HG03457 (cell line): ENCODE measurements around the gene HEG1.

ENCODE experiments used
- ATAC-seq: cut with Tn5 transposase; IDR thresholded peaks from one replicate; pipeline ENCODE4 v1.9.1; 2021; ENCODE audit warnings: moderate number of reproducible peaks; ENCODE audit not compliant: unreplicated experiment

Gene HEG1

DNA sequence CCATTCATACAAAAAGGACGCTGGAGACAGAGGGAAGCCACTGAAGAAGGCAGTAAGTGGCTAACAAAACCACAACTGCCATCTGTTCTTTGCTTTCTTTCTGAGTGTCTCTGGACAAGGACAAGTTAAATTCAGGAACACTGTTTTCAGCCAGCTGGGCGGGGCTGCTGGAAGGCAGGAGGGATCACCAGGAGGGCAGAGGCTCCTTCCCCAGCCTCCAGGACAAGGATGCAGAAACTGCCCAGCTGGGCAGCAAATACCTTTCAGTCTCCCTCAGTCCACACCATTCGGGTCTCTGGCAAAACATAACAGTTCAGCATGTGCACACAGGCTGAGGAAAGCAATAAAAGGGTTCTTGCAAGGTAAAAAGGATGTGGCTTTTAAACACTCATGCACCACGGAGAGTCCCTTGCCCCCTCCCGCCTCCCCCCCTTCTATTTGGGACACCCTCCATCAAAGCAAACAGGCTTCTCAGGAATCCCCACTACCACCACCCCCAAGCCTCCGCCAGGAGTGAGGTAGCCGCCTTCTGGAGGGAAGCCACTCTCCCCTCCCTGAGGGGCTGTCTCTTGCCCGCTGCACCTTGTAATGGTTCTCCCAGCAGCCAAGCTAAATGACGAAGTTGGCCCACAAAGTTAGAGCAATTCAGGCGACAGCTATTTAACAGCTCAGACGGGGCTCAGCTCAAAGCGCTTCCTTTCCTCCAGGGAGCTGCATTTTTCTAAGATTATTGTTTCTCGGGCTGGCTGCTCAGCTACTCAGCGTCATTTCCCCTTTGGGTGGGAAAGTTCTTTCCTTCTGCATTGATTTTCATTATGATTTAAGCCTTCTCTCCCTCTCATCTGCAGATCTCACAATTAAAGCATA is 3.8 kb downstream of the HEG1 start:
- ATAC-seq: no peak

DNA sequence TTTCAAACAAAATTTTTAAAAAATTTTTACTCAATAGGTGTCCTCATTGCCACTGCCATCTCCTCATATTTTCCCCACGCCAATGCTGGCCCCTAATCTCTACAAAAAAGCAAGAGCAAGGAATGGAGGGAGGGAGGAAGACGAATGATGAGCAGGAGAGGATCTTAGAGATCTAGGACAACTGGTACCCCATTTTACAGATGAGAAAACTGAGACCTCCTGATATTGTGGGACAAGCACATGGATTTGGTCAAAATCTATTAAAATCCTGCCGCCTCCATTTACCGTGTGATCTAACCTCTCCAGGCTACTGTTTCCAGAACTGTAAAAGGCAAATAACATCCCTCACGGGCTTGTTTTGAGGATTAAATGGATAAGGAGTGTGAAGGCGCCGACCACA is 4.6 kb downstream of the HEG1 start:
- no peak for ATAC-seq

DNA sequence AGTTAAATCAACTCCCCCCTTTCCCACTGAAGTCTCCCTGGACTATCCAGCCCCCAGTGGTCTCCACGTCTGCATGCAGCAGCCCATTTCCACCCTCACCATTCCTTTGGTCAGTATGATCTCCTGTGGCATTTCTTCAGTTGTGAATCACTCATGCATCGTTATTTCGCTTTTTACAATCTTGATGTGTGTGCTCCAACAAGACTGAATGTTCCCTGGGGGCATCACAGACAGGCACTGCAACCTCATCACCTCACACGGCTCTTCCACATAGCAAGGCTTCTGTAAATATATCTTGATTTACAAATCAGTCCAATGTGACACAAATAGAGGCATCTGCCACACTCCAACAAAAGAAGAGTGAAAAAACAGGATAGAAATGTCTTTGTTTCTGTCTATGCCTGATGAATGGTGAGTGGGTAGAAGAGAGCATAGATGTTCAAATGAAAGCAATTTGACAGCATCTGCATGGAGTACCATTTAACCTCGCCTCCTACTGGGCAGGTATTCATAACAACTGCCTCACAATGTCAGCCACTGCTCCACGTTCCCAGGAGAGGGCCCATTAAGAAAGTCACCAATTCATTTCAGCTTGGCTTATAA is 5.2 kb downstream of the HEG1 start:
- ATAC-seq: no peak

DNA sequence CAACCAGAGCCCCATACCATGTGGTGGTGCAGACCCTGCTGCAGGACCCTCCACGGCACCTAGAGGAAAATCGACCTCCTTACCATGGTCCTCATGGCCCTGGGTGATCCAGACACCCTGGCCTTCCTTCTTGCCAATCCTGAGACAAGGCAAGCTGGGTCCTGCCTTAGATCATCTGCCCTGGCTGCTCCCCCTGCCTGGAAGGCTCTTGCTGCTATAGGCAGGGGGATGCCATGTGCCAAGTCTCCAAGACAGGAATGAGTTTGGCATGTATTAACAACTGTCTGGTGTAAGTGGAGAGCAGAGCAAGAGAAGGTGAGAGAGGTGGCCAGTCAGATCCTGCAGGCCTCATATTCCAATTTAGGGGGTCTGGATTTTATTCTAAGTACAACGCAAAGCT is 7.5 kb downstream of the HEG1 start:
- ATAC-seq: no peak

DNA sequence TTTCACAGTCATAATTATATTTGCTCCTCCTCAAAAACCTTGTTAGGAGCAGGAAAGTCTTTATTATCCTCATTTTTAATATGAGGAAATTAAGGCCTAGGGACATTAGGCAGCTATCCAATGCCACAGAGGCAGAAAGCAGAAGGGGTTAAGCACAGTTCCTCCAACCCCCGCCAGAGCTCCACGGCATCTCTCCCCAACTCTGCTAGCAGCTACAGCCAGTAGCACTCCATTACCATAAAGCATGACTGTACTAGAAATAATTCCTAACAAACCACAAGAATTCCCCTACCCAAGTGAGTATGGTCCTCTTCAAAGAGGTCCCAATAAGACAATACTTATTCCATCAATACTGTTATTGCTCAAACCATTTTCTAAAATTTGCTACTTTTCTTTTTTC is 9.8 kb downstream of the HEG1 start:
- ATAC-seq: no peak

DNA sequence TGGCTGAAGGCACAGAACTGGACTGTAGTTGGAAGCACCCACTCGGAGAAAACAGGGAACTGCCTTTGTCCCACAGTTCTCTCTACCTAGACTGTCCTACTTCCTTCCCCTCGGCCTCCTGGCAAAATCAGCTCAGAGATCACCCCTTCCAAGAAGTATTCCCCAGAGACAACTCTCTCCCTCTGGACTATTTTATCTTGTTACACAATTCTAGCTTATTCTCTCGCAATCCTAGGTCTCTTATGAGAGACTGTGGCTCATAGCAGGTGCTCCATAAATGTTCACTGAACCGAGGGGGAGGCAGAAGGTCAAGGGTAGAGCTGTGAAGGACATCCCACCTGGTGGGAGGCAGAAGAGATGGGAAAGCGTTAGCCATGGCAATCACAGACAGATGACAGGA is 10.6 kb downstream of the HEG1 start:
- no peak for ATAC-seq

DNA sequence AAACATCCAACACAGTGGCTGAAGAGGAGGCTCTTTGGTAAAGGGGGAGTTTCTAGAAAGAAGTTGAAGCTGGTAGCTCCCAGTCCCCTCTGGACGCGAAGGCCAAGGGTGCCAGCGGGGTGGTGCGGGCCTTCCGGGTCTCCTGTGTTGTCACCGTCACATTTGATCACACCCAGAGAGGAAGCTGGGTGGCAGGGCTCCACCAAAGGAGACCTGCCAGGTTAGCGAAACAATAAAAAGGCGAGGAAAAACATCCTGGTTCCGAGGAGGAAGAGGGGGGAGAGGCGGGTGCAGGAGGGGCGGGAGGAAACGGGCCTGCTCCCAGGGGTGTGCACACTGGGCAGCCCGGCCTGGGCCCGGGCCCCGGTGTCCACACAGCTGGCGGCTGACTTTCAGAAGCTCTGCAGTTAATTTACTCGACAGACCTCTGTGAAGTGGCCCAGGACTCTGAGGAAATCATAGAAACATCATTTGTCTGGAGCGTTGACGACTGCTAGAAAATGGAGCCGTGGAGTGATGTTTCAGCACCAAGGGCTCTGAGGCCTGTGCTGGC is 12.1 kb downstream of the HEG1 start:
- ATAC-seq: no peak

DNA sequence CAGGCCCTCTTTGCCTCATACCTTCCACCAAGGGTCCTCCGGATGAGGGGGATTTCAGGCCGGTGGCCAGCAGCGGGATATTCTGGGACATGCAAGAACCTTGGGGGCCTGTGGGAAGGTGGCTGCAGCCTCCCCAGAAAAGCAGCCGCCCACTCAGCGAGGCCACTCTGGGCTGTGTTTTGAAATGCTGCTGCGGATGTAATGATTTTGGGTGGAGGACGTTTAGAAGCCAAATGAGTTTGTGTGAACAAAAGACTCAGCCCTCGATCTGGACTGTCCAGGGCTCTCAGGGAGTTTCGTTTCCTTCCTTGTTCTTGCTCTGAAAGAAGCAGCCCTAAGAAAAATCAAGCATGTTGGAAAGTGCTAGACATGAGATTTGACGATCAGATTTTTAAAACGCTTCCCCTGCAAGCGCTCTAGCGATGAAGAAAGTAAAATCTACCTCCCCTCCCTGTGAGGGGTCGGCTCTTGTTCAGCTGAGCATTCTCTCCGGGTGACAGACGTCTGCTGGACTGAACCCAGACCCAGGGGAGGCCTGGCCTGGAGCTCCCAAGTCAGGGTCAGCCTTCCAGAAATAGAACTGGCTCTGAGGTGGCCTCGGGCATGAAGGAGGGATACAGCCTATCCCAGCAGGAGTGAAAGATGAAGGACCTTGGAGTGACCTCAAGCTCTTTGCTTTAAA is 12.9 kb downstream of the HEG1 start:
- no peak for ATAC-seq

DNA sequence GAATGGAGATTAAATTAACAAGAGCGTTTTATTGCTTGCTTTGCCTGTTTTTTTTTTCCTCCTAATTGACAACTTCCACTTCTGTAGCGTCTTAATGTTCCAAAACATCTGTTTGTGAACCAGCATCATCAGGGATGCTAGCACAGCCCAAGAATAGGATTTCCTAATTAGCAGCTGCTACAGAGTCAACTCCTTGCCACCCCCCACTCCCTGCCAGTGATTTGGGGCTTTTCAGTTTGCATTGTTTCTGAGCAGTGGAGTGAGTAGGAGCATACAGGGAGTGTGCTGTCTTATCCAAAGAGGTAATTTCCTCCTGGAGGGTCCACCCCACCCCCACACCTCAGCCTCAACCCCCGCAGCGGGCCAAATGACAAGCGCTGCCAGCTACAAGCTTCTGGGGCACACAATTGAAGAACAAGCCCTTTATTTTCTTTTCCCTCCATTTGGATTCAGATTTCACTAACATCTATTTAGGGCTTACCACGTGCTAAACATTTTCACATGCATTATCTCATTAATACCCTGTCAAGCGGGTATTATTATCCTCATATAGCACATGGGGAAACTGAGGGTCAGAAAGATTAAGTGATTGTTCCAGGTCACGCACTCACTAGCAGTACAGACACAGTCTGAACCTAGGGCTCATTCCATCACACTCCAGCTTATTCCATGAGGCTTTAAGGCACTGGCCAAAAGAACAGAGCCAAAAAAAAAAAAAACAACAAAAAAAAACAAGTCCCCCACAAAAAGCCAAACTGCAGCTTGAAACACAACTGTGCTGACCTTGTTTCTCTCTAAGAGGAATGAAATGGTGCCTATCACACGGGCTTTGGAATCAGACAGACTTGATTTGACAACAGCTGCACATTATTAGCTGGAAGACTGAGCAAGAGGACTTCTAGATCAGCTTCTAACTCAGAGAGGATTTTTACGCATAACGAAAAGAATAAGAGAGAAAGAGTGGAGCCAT is 16.4 kb downstream of the HEG1 start:
- no peak for ATAC-seq

DNA sequence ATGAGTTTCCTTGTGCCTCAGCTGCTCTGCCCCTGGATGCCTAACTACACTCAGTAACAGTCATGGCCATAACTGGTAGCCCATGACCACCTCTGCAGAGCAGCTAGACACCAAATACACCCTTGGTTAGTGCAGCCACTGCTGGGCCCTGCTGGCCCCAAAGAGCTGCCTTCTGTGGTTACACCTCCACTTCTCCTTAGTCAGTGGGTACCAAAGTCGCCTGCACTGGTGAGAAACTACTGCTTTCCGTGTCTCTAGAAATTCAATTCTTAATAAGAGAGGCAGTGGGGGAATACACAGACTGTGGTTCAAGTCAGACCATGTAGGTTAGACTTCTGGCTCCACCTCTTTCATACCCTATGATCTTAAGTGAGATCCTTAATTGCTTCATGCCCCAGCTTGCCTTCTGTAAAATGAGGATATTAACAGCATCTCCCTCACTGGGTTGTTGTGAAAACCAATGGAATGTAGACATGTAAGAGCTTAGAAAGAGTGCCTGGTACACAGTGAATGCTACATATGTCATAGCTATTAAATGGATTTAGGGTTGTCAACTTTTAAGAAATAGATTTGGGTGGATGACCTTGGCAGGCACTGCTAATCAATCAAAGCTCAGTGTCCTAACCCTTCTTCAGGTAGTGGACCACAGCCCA is 18.2 kb downstream of the HEG1 start:
- ATAC-seq: no peak

DNA sequence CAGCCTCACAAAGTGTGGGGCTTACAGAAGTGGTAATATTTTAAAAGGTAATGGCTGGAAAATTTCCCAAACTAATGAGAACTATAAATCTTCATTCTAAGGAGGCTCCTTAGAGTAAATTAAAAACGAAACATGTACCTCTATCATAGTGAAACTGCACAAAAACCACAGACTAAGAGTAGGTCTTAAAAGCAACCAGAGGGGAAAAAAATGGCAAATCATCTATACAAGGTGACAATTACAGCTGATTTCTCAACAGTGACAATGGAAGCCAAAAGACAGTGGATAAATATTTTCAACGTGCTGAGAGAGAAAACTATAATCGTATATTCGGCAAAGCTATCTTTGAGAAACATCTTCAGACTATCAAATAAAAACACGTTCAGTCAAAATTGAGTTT is 20.6 kb downstream of the HEG1 start:
- no peak for ATAC-seq

DNA sequence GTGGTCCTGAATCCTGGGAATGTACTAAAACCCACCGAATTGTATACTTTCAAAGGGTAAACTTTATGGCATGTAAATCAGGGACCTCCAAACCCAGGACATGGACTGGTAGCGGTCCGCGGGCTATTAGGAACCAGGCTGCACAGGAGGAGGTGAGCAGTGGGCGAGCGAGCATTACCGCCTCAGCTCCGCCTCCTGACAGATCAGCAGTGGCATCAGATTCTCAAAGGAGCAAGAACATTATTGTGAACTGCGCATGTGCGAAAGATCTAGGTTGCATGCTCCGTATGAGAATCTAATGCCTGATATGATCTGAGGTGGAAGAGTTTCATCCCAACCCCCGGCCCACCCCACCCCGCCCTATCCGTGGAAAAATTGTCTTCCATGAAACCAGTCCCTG is 22.2 kb downstream of the HEG1 start:
- ATAC-seq: no peak

DNA sequence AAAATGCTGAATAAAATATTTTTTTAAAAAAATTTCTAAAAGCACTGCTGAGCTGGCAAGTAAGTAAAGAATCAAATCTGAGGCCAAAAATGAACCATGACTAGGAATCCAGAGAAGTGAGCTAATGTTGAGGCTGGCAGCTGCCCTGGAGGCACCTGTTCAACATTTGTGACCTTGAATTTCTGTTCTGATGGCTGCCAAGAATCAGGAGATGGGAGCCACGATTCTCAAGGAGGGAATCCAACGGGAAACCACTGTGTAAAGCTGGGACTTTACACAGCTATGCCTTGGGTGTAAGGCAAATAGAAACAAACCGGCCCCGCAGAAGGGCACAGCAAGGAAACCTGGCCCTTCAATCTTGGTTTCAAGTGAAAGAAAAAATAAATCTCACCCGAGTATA is 22.7 kb downstream of the HEG1 start:
- ATAC-seq: no peak

DNA sequence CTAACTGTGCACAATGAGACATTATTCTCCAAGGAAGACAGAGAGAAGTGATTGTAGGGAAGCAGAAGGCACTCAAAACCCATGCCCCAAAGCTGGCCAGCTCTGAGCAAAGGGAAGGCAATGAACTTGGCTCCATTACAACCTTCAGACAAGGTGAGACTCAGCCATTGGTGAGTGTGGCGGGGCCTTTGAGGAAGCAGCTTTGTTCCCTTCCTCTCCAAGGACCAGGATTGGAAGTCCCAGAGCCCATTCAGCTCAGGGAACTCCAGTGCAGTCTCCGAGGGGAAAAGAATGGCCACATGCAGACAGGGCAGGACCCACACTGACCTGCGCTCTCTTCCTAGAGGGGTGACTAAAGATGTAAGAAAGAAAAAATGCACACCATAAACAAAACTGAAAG is 23.1 kb downstream of the HEG1 start:
- ATAC-seq: no peak

DNA sequence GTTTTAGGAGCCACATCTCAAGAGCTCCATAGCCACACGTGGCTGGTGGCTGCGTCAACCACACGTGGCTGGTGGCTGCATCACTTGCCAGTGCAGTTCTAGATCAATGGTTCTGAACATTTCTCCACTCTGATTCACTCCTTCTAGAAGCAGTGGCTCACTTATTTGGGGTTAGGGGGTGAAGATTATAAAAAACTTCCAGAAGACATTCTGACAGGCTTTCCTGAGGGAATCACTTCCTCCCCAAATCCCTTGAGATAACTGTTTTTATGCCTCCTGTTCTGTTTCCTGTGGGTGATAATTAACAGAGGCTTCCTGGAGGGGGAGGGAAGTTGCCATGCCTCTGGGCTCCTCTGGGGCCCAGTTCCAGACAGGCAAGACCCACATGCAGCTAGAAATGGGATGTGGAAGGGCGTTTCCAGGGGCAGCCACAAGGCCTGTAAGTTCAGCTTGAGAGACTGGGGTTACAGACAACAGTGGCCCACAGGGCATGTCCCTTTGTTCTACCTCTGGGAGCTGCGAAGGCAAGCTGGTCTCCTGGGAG is 23.6 kb downstream of the HEG1 start:
- no peak for ATAC-seq

DNA sequence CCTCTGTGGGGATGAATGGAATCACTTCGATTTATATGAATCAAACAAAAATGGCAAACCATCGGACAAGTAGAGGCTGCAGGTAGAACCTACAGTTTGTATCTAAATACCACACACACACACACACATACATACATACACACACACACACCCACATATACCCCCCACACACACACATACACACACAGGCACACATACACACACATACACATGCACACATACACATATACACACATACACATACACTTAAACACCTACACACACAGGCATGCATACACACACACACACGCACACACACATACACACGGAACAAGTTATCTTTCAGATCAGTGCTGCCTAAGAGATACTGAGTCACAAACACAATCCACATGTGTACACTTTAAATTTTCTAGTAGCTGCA is 24.3 kb downstream of the HEG1 start:
- no peak for ATAC-seq

DNA sequence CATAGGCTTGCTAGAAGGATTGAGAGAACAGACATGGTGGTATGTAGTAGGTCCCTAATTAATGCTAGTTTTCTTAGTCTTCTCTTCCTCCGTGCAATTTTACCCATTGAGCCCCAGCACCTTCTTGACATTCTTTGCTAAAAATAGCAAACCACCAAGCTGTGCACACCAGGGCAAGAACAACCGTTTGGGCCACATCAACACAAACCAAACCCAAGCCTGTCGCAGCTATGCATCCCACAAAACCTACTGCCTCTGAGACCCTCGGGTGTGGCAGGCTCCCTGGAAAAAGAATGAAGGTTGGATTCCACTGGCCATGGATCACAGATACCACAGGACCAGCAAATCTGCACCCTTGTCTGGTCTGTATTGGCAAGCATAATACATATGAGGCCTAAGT is 27.1 kb downstream of the HEG1 start:
- ATAC-seq: no peak

DNA sequence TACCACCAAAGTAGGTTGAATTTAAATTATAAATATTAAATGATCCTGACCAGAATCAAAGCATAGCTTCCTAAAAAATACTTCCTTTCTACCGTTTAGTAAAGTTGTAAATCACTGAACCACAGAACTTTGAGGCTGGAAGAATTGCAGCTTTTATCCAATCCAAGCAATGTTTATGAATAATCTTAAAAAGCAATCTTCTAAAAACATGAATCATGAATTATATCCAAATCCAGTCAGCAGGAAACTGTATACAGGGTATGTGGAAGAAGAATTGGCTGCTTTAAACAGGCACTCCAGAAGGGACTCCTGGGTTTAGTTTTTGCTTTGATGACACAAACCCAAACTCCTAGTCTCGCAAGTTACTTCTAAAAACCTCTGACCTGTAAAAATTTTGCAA is 30.2 kb downstream of the HEG1 start:
- no peak for ATAC-seq

DNA sequence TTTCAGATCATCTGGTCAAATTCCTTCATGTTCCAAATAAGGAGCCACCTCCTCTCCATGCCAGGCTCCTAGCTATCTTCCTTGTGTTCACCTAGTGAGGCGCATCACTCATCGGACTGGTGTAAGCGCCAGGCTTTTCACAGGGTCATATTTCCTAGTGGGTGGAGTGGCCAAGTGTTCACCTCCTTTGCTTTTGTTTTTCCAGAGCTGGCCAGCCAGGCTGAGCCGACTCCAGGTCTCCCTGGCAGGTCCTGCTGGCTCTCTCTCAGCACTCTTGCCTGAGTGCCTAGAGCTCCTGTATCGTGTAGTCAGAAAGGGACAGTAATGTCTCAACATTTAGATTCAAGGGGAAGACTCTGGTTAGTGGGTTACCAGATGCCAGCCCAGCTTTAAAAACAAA is 31.0 kb downstream of the HEG1 start:
- no peak for ATAC-seq
